ENCODE results near the gene FSD1L.
"Not testable (repeated sequence)": the region's sequence is repeated elsewhere in the genome, so short reads cannot be mapped to it uniquely, and the experiment has no call there.

Gene FSD1L

DNA sequence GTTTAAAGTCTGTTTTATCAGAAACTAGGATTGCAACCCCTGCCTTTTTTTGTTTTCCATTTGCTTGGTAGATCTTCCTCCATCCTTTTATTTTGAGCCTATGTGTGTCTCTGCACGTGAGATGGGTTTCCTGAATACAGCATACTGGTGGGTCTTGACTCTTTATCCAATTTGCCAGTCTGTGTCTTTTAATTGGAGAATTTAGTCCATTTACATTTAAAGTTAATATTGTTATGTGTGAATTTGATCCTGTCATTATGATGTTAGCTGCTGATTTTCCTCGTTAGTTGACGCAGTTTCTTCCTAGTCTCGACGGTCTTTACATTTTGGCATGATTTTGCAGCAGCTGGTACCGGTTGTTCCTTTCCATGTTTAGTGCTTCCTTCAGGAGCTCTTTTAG lies 132.1 kb downstream of the FSD1L start:
- not testable (repeated sequence) for DNase-seq

DNA sequence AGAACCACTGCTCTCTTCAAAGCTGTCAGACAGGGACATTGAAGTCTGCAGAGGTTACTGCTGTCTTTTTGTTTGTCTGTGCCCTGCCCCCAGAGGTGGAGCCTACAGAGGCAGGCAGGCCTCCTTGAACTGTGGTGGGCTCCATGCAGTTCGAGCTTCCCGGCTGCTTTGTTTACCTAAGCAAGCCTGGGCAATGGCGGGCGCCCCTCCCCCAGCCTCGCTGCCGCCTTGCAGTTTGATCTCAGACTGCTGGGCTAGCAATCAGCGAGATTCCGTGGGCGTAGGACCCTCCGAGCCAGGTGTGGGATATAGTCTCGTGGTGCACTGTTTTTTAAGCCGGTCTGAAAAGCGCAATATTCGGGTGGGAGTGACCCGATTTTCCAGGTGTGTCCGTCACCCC lies 133.7 kb downstream of the FSD1L start:
- not testable (repeated sequence) for DNase-seq

DNA sequence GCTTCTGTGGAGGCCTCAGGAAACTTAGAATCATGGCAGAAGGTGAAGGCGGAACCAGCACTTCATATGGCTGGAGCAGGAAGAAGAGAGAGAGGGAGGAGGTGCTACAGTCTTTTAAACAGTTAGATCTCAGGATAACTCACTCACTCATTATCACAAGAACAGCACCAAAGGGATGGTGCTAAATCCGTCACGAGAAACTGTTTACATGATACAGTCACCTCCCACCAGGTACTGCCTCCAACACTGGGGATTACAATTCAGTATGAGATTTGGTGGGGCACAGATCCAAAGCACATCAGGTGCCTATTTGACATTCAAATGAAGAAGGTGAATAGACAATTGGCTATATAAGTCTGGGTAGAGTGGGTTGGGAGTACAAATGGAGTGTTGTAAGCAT lies 145.3 kb downstream of the FSD1L start:
- DNase-seq: no peak
